Measurements from ENCODE around the gene SLC38A8.

DNA sequence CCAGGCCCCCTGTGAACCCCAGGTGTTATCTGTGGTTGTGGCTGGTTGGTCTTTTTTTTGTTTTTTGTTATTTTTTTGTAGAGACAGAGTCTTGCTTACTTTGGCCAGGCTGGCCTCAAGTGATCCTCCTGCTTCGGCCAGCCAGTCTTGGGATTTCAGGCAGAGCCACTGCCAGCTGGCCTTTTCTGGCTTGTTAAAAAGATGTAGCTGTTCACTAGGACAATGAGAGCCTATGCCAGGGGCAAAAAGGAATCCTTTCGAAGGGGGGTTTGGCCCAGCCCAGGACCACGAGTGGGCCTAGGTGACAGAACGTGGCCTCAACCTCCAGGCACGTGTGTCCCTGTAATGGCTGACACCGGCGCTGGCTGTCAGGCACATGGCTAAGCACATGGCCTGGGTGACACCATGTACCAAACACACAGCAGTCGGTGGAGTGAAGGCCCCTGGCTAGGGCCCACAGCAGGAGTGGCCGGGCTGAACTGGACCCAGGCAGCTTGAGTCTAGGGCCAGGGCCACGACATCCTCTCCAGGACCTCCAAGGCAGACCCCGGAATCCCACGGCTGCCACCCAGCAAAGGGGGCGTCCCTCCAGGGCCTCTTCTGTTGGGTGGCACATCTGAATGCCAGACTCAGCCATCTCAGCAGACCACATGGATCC lies 6.9 kb upstream of the SLC38A8 start:
- no peak for TF ChIP-seq EP300 (IDR thresholded peaks at IDR 0.05)
- TF ChIP-seq POLR2A (IDR thresholded peaks at IDR 0.05) = no peak
